HL-60 (cell line): ENCODE data around the gene C9.

Source experiments
- DNase-seq, 2 experiments: peaks; one replicate each; pipeline ENCODE4 v3.0.0-alpha.2; 2010 to 2020; ENCODE audit warnings: low read depth in 1 of 2, low spot score in 1 of 2
- H3K27ac ChIP-seq: fragments of 250-450 bp; sonication (Bioruptor Pico); replicated peaks from 2 replicates; pipeline ENCODE4 v1.5.1; 2020; ENCODE audit warnings: mild to moderate bottlenecking, moderate library complexity
- H3K27me3 ChIP-seq: fragments of 250-450 bp; sonication (Bioruptor Pico); 2 replicates; pipeline ENCODE4 v1.5.1; 2021; ENCODE audit warnings: mild to moderate bottlenecking, moderate library complexity; ENCODE audit not compliant: insufficient read depth, poor library complexity, severe bottlenecking
- H3K4me3 ChIP-seq: replicated peaks from 2 replicates; pipeline ENCODE4 v1.5.1; 2011; ENCODE audit warnings: mild to moderate bottlenecking, control low read depth, low read length; ENCODE audit not compliant: insufficient read depth
- CTCF ChIP-seq: IDR thresholded peaks from one replicate; pipeline ENCODE4 v1.5.1; 2011; ENCODE audit warnings: low read length, control low read depth, inconsistent platforms; ENCODE audit not compliant: insufficient read depth
- GABPA ChIP-seq: IDR thresholded peaks from 2 replicates; pipeline ENCODE4 v1.6.1; 2012; ENCODE audit warnings: low read depth
- POLR2AphosphoS5 ChIP-seq: IDR thresholded peaks from 2 replicates; pipeline ENCODE4 v1.6.1; 2012; ENCODE audit warnings: low read depth
- REST ChIP-seq: IDR thresholded peaks from 2 replicates; pipeline ENCODE4 v1.6.1; 2012; ENCODE audit warnings: low read depth; ENCODE audit not compliant: insufficient replicate concordance
- SPI1 ChIP-seq: IDR thresholded peaks from 2 replicates; pipeline ENCODE4 v1.6.1; 2012; ENCODE audit warnings: low read depth, mild to moderate bottlenecking, borderline replicate concordance

C9 gene

GRCh38 chr5:39267186-39267585, 97.1 kb downstream of the C9 start:
- H3K27me3 ChIP-seq, result no peaks in the 10 kb centered on the region
- TF ChIP-seq CTCF (no peak), POLR2AphosphoS5 (no peak)
- no peak overlapping the region for H3K27ac ChIP-seq
- H3K4me3 ChIP-seq, result no peak overlapping the region
- DNase-seq, result no peak

DNA sequence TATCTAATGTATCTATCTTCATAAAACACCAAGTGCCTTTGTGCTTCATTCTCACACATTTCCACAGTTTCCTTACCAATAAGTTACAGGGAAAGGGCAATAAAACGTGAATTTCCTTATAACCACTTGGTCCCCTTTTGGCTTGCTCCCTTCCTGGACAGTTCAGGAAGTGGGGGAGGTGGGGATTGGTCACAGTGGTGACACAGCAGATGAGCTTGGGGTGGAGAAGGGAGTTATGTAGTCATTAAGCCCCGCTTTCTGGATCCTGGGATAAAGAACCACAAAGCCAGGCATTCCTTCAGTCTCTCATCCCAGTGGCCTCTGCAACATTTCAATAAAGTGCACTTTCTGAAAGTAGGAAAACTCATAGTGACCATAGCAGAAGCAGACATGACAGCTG, 97.9 kb downstream of the C9 start:
- DNase-seq, result peak in 1 of 2 experiments; percentile 50
- no peak overlapping the region for H3K4me3 ChIP-seq

DNA sequence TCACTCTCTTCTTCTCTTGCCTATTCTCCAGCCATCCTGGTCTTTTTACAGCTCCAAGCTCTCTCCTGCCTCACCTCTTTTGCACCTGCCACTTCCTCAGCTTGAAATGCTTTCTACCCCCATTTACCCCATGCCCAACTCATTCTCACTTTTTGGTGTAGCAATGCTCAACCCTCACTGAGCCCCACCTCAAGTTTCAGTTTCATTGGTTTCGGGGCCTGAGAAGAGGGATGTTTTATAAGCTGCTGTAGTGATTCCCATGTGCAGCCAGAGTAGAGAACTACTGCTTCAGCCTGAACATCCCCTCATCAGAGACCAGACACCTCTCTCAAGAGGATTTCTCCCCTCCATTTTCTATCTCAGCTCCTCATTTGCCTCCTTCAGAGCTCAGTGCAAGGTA, 99.8 kb downstream of the C9 start:
- H3K4me3 ChIP-seq, result no peak overlapping the region
- H3K27me3 ChIP-seq, result no peaks in the 10 kb centered on the region
- no peak for TF ChIP-seq SPI1
- no peak for TF ChIP-seq POLR2AphosphoS5
- TF ChIP-seq REST, result no peak
- no peak for TF ChIP-seq GABPA
- TF ChIP-seq CTCF, result no peak
- DNase-seq, result no peak
- H3K27ac ChIP-seq, result no peak overlapping the region

More for the DNA sequence above, 97.9 kb downstream of the C9 start:
- no peak for TF ChIP-seq SPI1
- no peak for TF ChIP-seq REST
- peak; percentile 66 for TF ChIP-seq GABPA
- no peak for TF ChIP-seq POLR2AphosphoS5
- Histone ChIP-seq H3K27me3 (no peaks in the 10 kb centered on the region), H3K27ac (0 out of 2 replicates have a peak overlapping the region, but pooled peaks have one; percentile 9)

GRCh38 chr5:39262981-39263380, 101.3 kb downstream of the C9 start:
- Histone ChIP-seq H3K27ac (0 out of 2 replicates have a peak overlapping the region, but pooled peaks have one; percentile 8), H3K27me3 (no peaks in the 10 kb centered on the region), H3K4me3 (no peak overlapping the region)
- peak in 1 of 2 experiments; percentile 64 for DNase-seq
- TF ChIP-seq POLR2AphosphoS5 (no peak), SPI1 (peak; percentile 96)

DNA sequence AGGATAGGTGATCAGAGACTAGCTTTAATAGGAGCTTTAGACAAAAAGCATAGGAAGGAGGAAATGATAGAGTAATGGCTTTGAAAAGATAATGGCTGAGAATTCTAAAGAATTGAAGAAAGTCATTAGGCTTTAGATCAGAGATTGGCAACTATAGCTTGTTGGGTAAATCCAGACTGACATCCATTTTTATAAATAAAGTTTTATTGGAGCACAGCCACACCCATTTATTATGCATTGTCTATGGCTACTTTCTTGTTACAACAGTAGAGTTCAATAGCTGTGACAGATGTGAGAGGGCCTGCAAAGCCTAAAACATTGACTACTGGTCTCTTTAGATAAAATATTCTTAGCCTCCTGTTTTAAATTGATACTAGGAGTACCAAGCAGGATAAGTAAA, 104.2 kb downstream of the C9 start:
- no peak for DNase-seq
- no peak for TF ChIP-seq POLR2AphosphoS5
- TF ChIP-seq SPI1, result no peak
- TF ChIP-seq GABPA, result no peak
- no peak for TF ChIP-seq CTCF
- no peak for TF ChIP-seq REST
- H3K4me3 ChIP-seq, result no peak overlapping the region
- H3K27ac ChIP-seq, result no peak overlapping the region
- H3K27me3 ChIP-seq, result no peaks in the 10 kb centered on the region
